GM19193 (cell line): ENCODE results near the gene SLC5A6.

ENCODE experiments used
- POLR2A ChIP-seq: IDR thresholded peaks from 4 replicates; pipeline ENCODE4 v1.6.1; 2011; ENCODE audit not compliant: insufficient read depth, insufficient read length; ENCODE audit errors: extremely low read depth

Gene SLC5A6

GRCh38 chr2:27241761-27242613 lies 29.9 kb upstream of the SLC5A6 start:
- no peak for TF ChIP-seq POLR2A

- no peak for TF ChIP-seq POLR2A
Measured at GRCh38 chr2:27240406-27240805, 28.3 kb upstream of the SLC5A6 start.

DNA sequence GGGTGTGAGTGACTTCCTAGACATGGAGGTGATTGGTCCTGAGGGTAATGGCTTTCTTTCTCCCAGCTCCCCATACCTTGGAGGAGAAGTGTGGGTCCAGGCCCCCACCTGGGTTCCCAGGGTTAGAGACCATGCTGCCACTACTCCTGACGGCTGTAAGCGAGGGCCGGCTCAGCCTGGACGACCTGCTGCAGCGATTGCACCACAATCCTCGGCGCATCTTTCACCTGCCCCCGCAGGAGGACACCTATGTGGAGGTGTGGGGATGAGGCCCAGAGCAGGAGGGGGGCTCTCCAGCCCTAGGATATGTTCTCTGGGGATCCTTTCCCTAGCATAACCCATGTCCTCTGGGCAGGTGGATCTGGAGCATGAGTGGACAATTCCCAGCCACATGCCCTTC lies 26.9 kb upstream of the SLC5A6 start:
- no peak for TF ChIP-seq POLR2A

GRCh38 chr2:27237341-27237945 lies 25.4 kb upstream of the SLC5A6 start:
- no peak for TF ChIP-seq POLR2A

DNA sequence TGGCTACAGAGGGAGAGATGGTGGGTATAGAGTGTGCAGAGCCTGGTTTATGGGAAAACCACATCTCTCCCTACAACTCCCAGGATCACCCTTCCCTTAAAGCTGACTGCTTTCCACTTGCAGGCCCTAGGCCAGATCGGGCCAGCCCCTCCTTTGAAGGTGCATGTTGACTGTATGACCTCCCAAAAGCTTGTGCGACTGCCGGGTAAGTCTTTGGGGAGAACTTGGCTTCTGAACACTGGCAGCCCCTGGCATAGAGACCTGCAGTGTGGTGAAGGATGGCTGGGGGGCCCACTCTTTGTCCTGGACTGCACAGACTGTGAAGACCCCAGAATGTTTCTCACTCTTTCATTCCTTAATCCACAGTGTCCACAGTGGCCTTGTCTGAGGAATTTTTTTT lies 24.6 kb upstream of the SLC5A6 start:
- TF ChIP-seq POLR2A, result no peak

GRCh38 chr2:27236136-27236535 lies 24.1 kb upstream of the SLC5A6 start:
- no peak for TF ChIP-seq POLR2A

DNA sequence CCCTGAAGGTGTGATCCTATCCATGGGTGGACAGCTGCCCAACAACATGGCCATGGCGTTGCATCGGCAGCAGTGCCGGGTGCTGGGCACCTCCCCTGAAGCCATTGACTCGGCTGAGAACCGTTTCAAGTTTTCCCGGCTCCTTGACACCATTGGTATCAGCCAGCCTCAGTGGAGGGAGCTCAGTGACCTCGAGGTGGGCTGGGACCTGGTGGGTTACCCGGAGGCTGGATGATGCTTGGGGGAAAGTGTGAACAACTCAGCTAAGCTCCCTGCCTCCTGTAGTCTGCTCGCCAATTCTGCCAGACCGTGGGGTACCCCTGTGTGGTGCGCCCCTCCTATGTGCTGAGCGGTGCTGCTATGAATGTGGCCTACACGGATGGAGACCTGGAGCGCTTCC lies 21.3 kb upstream of the SLC5A6 start:
- TF ChIP-seq POLR2A, result no peak

DNA sequence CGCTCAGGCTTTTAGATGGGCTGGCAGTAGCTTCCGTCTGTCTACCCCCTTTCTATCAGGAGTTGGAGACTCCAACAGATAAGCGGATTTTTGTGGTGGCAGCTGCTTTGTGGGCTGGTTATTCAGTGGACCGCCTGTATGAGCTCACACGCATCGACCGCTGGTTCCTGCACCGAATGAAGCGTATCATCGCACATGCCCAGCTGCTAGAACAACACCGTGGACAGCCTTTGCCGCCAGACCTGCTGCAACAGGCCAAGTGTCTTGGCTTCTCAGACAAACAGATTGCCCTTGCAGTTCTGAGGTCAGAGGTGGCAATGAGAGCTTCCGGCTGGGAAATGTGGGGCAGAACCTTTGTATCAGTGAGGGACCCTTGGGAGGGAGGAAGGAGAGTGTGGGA lies 19.9 kb upstream of the SLC5A6 start:
- no peak for TF ChIP-seq POLR2A

DNA sequence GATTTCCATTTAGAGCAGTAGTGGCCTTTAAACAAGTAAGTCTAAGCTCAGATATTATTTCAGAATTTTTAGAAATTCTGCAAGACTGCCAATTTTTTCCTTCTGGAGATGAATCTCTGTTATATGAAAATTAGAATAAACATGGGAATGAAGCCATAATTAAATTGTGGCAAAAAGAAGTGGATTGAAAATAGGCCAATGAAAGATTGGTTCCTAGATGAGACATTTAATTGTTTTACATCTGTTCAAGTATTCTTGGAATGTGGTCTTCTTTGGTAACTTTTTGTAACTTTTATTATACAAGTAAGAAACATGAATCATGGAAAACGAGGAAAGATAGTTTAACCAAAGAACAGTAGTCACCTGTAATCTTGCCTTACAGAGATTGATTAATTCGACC lies 15.4 kb upstream of the SLC5A6 start:
- TF ChIP-seq POLR2A, result no peak

GRCh38 chr2:27225526-27225925 lies 13.5 kb upstream of the SLC5A6 start:
- TF ChIP-seq POLR2A, result no peak

DNA sequence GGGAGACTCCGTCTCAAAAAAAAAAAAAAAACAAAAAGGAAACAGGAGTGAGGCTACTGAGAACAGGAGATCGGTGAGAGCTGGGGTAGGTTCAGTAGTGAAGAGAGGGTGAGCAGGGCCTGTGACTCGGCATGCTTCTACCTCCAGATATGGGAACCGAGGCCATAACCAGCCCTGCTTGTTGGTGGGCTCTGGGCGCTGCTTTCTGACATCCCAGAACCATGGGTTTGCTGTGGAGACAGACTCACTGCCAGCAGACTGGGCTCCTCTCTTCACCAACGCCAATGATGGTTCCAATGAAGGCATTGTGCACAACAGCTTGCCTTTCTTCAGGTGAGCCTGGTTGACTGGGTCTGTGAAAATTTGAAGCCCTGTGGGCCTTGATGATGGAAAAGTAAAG lies 11.3 kb upstream of the SLC5A6 start:
- no peak for TF ChIP-seq POLR2A

- no peak for TF ChIP-seq POLR2A
Measured at GRCh38 chr2:27222407-27222806, 10.3 kb upstream of the SLC5A6 start.

- no peak for TF ChIP-seq POLR2A
Measured at GRCh38 chr2:27221166-27221565, 9.1 kb upstream of the SLC5A6 start.

DNA sequence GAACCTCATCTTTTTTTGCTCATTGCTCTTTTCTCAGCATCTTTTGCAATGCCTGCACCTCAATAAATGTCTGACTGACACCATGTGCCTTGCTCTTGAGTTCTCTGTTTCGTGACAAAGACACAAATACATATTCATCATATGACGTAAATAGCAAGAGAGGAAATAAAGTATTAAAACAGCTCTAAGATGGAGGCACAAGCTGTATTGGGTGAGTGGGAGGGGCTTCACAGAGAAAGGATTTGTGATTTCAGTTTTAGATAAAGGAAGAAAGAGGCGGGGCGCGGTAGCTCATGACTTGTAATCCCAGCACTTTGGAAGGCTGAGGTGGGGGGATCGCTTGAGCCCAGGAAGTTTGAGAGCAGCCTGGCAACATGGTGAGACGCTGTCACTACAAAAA lies 8.0 kb upstream of the SLC5A6 start:
- no peak for TF ChIP-seq POLR2A

DNA sequence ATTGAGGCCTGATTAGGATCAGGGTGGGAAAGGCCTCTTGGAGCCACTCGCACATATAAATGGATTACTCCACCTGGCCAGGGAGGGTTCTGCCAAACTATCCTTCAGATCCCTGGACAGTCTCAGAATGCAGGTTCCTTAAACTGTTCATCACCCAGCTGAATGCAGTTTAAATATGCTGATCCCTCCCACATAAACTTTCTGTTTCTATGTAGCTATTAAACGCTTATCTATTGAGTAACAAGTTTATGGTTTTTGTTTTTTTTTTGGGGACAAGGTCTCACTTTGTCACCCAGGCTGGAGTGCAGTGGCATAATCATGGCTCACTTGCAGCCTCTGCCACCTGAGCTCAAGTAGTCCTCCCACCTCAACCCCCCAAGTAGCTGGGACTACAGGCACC lies 7.0 kb upstream of the SLC5A6 start:
- no peak for TF ChIP-seq POLR2A

GRCh38 chr2:27218614-27219013 lies 6.5 kb upstream of the SLC5A6 start:
- no peak for TF ChIP-seq POLR2A
